ENCODE measurements around the gene FBXL17.

GRCh38 chr5:108129129-108129528, 252.8 kb downstream of the FBXL17 start:
- TF ChIP-seq CTCF (IDR thresholded peaks at IDR 0.05) (no peak), POLR2AphosphoS5 (IDR thresholded peaks at IDR 0.05) (no peak)

All from esophagus muscularis mucosa (tissue), 3 donors.